ENCODE data around the gene TMCO4. TPM values are rescaled to one million over a fixed set of nuclear protein-coding genes. Genes with fewer than 3 reads are reported as not detected.
"Not testable (repeated sequence)": the region's sequence is repeated elsewhere in the genome, so short reads cannot be mapped to it uniquely, and the experiment has no call there.

TMCO4 gene
- total RNA-seq (2014; rRNA removed; shearing (Covaris generic)): 0.31 and 1.2 TPM in 2 replicates
- total RNA-seq (2022): 7.8 and 8.1 TPM in 2 replicates
- percentile 41 among the genes with signal in this experiment for Bru-seq, nascent RNA
- BruChase-seq, experiment 1, labeled RNA remaining after a 6-hour chase: percentile 41 among the genes with signal in this experiment
- BruChase-seq, experiment 2, labeled RNA remaining after a 2-hour chase: percentile 44 among the genes with signal in this experiment
- long read RNA-seq, partial matches to known transcripts: 2 of 15 reads
- long read RNA-seq, other reads (novel, unspliced or antisense): 13 of 15 reads

DNA sequence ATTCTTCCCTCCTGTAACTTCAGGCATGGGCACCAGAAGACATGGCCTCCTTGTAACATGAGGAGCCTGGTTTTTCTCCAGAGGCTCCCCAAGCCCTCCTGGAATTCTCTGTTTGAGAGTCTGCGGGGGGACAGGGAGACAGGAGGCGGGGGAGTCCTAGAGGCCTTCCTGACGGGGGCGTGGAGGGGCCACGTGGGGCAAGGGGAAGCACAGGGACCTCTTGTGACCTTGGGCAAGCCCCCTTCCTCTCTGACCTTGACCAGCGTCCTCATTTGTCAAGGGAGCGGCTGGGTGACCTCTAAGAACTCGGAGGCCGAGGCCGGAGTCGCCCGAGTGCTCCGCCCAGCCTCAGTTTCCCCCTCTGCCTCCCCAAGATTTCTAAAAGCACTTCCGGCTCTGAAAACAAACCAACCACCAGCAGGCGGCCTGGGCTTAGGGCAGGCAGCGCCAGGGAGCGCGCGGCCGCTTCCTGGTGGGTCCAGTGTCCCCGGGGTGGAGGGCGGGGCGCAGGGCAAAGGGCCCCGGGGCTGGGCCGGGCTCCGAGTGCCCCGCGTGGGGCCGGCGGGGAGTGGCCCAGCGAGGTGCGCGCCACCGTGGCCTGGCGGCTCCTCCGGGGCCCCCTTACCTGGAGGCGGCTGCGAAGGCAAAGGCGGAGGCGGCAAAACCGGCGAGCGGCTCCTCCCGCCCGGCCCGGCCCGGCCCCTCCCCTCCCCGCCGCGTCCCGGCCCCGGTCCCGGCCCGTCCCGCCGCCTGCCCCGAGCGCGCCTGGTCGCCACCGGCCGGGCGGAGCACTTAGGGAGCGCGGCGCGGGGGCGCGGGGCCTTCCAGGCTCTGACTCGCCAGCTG, at the start of gene TMCO4:
Gene TMCO4, minus strand, starts transcription at position 687 of the 846 bp plus-strand sequence. CDS start 19,158 bp downstream, outside the sequence.
- intact Hi-C loops (cut with micrococcal nuclease; ENCODE audit: unreplicated experiment): loop anchor here (2.0 kb wide), 1 partner anchor 15 kb away; the partner anchor contains the start of gene RNF186
- TF ChIP-seq EZH2phosphoT487 (IDR thresholded peaks at IDR 0.05; ENCODE audit: borderline replicate concordance, low read depth, low read length): no peak
- TF ChIP-seq, protein P1, sequence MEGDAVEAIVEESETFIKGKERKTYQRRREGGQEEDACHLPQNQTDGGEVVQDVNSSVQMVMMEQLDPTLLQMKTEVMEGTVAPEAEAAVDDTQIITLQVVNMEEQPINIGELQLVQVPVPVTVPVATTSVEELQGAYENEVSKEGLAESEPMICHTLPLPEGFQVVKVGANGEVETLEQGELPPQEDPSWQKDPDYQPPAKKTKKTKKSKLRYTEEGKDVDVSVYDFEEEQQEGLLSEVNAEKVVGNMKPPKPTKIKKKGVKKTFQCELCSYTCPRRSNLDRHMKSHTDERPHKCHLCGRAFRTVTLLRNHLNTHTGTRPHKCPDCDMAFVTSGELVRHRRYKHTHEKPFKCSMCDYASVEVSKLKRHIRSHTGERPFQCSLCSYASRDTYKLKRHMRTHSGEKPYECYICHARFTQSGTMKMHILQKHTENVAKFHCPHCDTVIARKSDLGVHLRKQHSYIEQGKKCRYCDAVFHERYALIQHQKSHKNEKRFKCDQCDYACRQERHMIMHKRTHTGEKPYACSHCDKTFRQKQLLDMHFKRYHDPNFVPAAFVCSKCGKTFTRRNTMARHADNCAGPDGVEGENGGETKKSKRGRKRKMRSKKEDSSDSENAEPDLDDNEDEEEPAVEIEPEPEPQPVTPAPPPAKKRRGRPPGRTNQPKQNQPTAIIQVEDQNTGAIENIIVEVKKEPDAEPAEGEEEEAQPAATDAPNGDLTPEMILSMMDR (conservative IDR thresholded peaks at IDR 0.05; ENCODE audit: low read length): 0 out of 2 replicates have a peak, but pooled peaks have one; percentile 14

DNA sequence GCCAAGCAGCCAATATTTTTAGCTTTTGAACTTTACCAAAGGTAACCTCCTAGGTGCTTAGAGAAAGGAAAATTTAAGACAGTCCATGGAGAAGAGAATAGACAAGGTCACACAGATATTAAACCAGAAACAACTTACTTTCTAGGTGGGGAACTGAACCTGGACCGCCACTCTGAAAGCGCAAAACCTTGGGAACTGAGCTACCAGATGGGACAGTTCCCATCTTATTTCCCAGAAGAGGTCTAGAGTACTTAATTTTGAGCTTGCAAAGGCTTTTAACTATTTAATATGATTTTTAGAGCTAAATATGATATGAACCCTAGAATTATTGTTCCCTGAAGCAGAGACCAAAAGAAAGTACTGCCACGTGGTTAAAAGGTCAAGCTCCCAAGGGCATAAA, 49.6 kb upstream of the TMCO4 start:
- intact Hi-C loops (cut with micrococcal nuclease; ENCODE audit: unreplicated experiment); CTCF ChIA-PET (ENCODE audit: unreplicated experiment): not testable (repeated sequence)

More for the DNA sequence above, at the start of gene TMCO4:
- Histone ChIP-seq H3K4me3 (ENCODE audit: low read depth, low read length, poor library complexity, severe bottlenecking) (peak within 1 kb of the TSS; percentile 46), H3K9me3 (ENCODE audit: low read length) (no peaks in the 10 kb centered on the region), H3K4me2 (ENCODE audit: low read length) (peak within 1 kb of the TSS; percentile 65), H3K79me2 (ENCODE audit: insufficient read depth, low read depth, low read length) (no peaks in the 10 kb centered on the region), H3K36me3 (ENCODE audit: insufficient read depth, low read length) (no peaks in the 10 kb centered on the region), H2AFZ (ENCODE audit: low read length) (peak within 1 kb of the TSS; percentile 74; the same call in 1 of the 2 replicates), H3K4me1 (ENCODE audit: insufficient read depth, low read length, poor library complexity, severe bottlenecking) (peaks cover 12% of the 10 kb centered on the region), H3K27ac (ENCODE audit: low read depth, low read length, poor library complexity, severe bottlenecking) (no peak within 1 kb of the TSS), H3K9me2 (ENCODE audit: insufficient read depth, low read length) (no peaks in the 10 kb centered on the region), H4K20me1 (ENCODE audit: insufficient read depth, low read length) (no peaks in the 10 kb centered on the region)
- DNase-seq (ENCODE audit: low spot score): peak; percentile 27
- ChIA-PET CTCF (ENCODE audit: unreplicated experiment) (no interaction called here), POLR2A (no interaction called here)
- BruUV-seq (replicated peaks): TSS peak; percentile 59

DNA sequence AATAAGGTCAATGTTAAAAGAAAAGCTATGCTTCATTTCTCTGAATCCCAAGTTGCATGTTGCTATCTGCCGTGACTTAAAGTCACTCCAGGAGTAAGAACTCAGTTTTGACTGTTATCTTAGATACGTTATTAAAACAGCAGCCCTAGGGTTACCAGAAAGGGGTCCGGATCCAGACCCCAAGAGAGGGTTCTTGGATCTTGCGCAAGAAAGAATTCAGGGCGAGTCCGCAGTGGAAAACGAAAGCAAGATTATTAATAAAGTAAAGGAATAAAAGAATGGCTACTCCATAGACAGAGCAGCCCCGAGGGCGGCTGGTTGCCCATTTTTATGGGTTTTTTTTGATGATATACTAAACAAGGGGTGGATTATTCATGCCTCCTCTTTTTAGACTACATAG, 47.6 kb upstream of the TMCO4 start:
- H3K9me2 ChIP-seq (ENCODE audit: insufficient read depth, low read length); H3K27ac ChIP-seq (ENCODE audit: low read depth, low read length, poor library complexity, severe bottlenecking); intact Hi-C loops (cut with micrococcal nuclease; ENCODE audit: unreplicated experiment); CTCF ChIA-PET (ENCODE audit: unreplicated experiment); H2AFZ ChIP-seq (ENCODE audit: low read length); H3K4me3 ChIP-seq (ENCODE audit: low read depth, low read length, poor library complexity, severe bottlenecking); H3K4me2 ChIP-seq (ENCODE audit: low read length); H3K4me1 ChIP-seq (ENCODE audit: insufficient read depth, low read length, poor library complexity, severe bottlenecking); H3K36me3 ChIP-seq (ENCODE audit: insufficient read depth, low read length); H3K9me3 ChIP-seq (ENCODE audit: low read length); DNase-seq (ENCODE audit: low spot score); BruUV-seq (replicated peaks); H4K20me1 ChIP-seq (ENCODE audit: insufficient read depth, low read length); POLR2A ChIA-PET; H3K79me2 ChIP-seq (ENCODE audit: insufficient read depth, low read depth, low read length): not testable (repeated sequence)

More for the DNA sequence above, 49.6 kb upstream of the TMCO4 start:
- H3K9me2 ChIP-seq (ENCODE audit: insufficient read depth, low read length); H3K4me2 ChIP-seq (ENCODE audit: low read length); H3K36me3 ChIP-seq (ENCODE audit: insufficient read depth, low read length); H3K9me3 ChIP-seq (ENCODE audit: low read length); H2AFZ ChIP-seq (ENCODE audit: low read length); H3K27ac ChIP-seq (ENCODE audit: low read depth, low read length, poor library complexity, severe bottlenecking); H3K4me3 ChIP-seq (ENCODE audit: low read depth, low read length, poor library complexity, severe bottlenecking); H3K4me1 ChIP-seq (ENCODE audit: insufficient read depth, low read length, poor library complexity, severe bottlenecking); H3K79me2 ChIP-seq (ENCODE audit: insufficient read depth, low read depth, low read length); DNase-seq (ENCODE audit: low spot score); BruUV-seq (replicated peaks); H4K20me1 ChIP-seq (ENCODE audit: insufficient read depth, low read length): not testable (repeated sequence)
- POLR2A ChIA-PET: interaction anchor here (0.6 to 0.9 kb wide), 3 partner anchors 9 to 773 kb away, joined by 3 to 4 read pairs (median 3); no protein-coding TSS in a partner anchor
